ENCODE measurements around the gene FUBP1.
"Not testable (repeated sequence)": the region's sequence is repeated elsewhere in the genome, so short reads cannot be mapped to it uniquely, and the experiment has no call there.

FUBP1 gene

DNA sequence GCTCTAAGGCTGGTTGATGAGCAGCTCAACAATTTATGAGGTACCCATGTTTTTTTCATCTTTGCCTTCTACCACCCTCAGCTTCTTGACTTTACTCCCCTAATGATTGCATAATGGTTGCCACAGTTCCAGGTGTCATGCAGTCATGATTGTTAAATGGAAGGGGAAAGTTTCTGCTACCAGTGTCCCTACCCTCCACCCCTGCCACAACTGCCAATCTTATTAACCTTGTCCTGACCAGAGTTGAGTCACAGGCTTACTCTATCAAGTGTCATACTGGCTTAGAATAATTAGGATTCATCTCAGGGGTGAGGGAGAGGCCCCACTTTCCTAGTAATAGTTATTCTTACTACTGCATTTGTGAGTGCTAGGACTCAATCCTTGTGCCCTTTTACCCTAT is 7.9 kb upstream of the FUBP1 start:
- FAIRE-seq, result no peak

DNA sequence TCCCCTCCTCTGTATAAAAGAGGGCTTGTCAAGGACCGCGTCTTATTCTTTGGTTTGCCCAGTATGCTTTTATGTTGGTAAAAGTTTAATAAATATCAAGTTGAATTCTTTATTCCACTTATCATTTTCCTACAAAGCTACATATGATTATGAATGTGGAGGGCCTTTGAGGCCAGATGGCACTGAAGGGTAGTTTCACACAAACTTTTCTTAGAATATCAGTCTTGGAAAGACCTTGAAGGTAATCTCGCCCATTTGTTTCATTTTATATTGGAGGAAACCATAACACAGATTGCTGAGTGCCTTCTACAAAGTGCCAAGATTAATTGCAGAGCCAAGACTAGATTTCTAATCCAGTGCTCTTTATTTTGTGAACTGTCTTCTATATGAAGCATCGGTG is 5.8 kb upstream of the FUBP1 start:
- FAIRE-seq, result no peak

DNA sequence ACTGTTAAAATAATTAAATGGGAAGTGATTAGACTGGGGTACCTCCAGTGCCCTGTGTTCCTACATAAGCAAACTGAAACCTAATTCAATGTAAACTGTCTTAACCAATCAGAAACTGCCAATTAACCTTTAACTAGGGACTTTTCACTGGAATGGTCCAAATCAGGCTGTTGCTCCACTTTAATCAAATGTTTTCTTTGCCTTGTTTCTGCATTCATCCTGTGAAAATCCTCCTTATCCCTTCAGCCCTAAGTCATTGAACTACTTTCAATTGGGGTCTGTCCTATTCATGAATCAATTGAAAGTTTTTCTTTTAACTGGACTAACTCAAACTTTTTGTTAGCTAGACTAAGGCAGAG is 5.1 kb upstream of the FUBP1 start:
- no peak for FAIRE-seq

DNA sequence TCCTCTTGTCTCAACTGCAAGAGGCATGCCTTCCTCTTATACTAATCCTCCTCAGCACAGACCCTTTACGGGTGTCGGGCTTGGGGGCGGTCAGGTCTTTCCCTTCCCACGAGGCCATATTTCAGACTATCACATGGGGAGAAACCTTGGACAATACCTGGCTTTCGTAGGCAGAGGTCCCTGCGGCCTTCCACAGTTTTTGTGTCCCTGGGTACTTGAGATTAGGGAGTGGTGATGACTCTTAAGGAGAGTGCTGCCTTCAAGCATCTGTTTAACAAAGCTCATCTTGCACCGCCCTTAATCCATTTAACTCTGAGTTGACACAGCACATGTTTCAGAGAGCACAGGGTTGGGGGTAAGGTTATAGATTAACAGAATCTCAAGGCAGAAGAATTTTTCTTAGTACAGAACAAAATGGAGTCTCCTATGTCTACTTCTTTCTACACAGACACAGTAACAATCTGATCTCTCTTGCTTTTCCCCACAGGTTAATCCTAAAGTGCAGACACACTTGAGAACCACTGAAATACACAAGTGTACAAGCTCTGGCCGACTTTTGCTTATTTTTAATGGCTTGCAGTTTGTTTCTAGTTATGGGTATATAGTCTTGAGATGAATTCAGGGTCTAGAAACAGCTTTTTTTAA is 4.6 kb upstream of the FUBP1 start:
- FAIRE-seq, result not testable (repeated sequence)

DNA sequence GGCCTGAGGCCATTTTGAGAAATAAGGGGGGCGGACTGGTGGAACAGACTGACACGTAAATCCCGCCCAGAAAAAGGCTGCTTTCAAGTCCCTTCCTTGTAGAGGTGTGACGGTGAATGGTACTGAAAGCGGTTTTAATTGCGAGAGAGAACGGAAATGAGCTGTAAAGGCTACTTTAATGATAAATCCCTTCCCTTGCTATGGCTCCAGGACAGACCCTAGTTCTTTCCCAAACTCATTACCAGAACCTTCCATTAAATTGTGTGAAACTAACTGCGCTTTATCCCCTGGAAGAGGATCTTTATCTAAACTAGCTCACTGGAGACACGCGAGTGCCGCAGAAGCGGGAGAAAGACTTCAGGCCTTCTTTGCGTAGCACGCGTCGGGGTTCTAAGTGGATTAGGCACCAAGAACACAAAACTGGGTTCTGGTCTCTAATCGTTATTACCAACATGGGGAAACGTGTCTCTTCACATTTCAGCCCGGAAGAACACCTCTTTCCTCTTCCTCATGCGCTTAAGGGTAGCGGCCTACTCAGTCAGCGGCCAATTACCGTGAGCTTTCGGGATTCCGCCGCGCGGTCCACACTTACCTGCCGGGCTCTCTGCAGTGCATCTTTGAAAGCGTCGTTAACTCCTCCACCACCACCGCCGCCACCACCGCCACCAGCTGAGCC is 441 bp downstream of the FUBP1 start:
- FAIRE-seq, result no peak

DNA sequence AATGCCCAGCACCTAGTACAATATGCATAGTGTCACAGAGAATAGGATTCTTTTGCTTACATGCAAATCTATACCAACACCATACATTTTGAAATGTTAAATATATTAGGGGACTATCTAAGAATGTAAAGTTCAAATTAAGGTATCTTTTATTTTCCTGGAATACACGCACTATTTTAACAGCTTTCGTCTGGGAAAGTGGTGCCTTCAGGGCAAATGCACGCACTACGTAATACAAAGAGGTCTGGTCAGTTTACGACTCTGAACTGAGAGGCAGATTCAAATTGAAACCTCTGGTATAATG is 931 bp downstream of the FUBP1 start:
- no peak for FAIRE-seq

DNA sequence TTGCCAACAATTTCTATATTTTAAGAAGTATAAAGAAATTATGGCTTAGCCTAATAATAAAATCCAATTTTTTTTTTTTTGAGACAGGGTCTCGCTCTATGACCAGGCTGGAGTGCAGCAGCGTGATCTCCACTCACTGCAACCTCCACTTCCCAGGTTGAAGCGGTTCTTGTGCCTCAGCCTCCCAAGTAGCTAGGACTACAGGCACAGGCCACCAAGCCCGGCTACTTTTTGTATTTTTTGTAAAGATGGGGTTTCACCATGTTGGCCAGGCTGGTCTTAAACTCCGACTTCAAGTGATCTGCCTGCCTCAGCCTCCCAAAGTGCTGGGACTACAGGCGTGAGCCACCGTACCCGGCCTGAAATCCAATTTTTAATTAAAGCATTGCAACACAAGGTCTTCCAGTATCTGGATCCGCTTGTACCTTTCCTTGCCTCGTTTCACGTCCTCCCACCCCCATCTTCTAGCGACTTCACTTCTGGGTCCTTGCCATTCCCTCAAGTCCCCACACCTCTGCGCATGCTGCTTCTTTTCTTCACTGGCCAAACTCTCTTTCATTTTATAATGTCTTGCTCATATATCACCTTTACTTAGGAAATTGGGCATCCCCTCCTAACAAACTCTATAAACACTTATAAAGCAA is 2.3 kb downstream of the FUBP1 start:
- FAIRE-seq, result no peak

DNA sequence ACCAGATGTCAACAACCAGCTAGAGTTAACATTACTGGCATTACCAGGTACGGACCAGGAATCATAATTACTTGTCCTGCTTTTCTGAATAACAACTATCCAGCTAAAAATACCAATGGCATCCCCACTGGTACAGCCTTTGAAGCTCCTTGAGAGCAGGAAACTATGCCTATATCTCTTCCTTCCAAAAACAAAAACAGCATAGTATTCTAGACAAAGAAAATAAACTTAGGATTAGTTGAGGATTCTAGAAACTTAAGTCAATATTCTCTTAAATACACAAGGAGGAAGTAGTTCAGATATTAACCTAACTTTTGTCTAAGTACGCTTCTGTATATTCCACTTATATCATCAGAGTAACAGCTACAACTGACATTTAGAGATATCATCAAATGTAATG is 3.0 kb downstream of the FUBP1 start:
- FAIRE-seq, result no peak

DNA sequence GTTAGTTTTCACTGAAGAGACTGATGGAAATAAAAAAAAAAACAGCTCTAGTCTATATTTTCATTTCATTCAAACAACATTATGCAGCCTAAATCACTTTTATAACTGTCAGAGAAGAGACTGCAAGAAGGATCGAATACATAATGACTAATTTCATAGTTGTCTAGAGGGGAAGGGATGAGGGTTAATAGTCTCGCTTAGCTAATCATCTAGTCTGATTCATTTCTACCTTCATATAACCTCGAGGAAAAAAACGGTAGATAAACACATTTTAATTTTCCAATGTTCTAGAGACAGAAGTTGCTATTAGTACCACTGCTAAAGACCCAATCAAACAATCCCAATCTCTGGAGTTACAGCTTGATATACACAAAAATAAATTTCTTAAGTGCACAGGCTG is 3.5 kb downstream of the FUBP1 start:
- FAIRE-seq, result no peak

DNA sequence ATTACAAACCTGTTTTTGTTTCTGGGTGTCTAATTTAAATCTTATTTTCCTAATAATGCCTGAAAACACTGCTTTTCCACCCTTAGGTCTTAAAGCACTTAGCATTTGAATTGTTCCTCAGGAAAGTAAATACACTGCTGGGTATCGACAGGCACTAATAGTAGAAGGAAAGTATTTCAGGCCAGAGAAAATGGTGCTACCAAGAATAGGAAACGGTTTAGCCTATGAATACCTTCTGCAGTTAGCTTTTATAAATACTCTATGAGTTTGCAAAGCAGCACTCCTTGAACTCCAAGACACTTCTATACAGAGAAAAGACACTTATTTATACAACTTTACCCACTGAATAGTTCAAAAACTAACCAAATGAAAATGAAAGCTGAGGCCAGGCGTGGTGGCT is 6.8 kb downstream of the FUBP1 start:
- no peak for FAIRE-seq

DNA sequence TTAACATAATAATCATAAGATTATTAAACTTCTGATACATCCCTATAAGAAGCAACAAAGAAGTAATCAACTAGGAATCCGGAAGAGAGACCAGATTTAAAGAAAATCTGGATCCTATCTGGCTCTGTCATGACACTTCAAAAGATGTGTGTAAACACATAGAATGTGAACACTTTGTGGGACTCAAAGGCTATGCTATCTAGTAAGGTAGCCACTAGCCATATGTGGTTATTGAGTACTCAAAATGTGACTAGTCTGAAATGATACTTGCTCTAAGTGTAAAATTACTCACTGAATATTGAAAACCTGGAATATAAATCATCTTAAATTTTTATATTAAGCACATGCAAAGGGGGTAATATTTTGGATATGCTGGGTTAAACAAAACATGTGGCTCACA is 8.7 kb downstream of the FUBP1 start:
- FAIRE-seq, result no peak

DNA sequence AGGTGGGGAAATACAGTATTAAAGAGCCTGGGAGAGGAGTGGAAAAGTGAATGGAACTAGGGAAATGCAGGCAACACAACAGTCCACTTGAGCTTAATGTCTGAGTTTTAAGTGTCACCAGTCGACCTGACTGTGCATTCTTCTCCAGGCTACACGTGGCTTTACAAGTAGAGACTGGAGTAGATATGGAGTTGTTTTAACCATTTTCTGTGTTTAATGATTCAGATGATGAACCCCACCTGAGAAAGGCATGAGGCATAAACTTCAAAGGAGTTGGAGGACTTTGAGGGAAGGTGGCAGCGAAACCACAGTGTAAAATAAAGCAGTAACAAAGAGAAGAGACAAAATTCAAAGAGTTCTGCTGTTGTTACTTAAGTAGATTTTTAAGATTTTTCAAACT is 12.6 kb downstream of the FUBP1 start:
- no peak for FAIRE-seq

DNA sequence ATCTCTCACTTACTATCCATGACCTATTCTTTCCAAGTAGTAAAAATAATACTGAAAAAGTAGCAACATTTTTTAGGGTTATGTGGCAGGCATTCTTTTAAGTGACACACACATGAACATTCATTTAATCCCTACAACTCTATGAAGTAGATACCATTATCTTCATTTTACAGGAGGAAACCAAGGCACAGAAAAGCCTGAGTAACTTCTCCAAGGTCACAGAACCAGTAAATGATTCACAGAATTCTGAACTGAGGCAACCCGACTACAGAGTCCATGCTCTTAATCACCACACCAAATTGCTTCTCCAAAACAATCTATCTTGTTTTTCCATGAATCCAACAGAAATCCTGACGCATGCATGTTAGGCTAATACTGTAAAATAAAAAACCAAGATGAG is 17.5 kb downstream of the FUBP1 start:
- FAIRE-seq, result no peak

DNA sequence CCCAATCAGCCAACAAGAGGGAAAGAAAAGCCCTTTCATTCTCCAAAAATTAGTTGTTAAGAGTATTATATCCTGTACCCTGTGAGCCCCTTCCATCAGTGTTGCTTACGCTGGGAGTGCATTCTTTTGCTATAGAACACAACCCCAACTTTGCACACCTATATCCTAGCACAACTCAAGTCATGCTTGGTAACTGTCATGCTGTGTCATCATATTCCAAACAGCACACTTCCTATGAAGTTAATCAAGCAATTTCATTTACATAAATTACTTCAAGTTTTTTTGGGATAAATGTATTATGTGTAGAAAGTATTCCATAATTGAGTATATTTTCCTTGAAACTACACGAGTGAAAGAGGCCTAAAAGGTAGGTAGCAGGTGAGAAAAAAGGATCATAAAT is 20.0 kb downstream of the FUBP1 start:
- FAIRE-seq, result no peak

DNA sequence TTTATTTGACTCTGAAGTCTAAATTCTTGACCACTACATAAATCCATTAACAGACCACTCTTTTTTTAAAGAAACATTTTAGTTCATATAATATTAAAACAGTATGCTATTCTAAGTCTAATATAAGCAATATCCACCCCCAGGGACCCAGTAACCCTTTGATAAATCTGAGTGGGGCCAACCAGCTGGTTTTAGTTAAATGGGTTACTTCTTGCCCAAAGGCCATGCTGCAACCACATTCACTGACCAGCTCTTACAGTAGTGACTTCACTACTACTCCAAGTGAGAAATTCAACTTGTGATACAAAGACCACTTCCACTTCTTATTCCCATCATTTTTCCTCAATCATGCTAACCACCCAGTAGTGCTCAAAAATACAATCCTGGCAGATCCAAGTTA is 20.5 kb downstream of the FUBP1 start:
- FAIRE-seq, result no peak

DNA sequence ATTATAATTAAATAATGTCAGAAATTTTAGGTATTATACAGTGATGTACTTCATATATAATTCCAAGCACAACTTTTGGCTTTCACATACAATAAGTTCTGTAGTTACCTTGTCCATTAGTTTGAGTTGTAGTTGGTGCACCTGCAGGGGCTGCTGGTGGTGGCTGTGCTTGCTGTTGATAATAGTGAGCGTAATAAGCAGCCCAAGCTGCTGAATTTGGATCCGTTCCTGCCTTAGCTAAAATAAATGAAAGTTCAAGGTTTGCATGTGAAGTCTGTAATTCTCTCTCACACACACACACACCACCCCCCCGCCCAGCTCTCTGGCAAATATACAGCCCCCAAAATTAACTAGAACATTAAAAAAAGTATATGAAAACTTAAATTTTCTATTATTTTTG is 22.4 kb downstream of the FUBP1 start:
- FAIRE-seq, result no peak

DNA sequence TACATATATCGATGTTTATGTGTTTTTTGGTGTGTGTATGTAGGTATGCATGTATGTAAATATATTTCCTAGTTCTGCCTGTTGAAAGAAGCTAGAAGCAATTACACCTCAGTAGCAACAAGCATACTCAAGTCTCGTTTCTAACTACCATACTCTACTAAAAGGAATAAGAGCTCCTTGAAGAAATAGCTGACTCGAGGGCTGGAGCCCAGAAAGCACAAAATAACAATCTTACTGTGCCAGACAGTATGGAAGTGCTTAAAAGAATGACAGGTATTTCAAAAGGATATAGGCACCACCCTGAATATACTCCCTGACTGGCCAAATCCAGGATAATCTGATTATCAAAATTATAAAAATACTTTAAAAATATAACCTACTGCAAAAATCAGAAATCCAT is 23.2 kb downstream of the FUBP1 start:
- no peak for FAIRE-seq

DNA sequence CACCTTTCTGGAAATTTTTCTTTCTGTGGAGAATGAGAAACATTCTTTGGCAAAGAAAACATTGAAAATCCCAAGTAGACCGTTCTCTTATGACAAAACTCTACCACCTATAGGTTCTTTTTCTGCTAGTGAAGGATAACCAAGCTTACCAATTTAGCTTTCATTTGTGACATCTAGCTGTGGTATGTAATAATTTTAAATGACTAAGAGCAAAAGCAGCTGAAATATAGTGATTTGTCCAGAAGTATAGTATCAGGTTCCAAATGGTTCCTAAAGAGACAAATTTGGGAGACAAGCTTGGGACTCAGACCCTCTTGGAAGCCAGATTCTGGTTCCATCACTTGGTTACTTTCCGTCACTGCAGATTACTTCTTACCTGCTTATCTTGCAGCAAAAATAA is 24.4 kb downstream of the FUBP1 start:
- FAIRE-seq, result no peak

DNA sequence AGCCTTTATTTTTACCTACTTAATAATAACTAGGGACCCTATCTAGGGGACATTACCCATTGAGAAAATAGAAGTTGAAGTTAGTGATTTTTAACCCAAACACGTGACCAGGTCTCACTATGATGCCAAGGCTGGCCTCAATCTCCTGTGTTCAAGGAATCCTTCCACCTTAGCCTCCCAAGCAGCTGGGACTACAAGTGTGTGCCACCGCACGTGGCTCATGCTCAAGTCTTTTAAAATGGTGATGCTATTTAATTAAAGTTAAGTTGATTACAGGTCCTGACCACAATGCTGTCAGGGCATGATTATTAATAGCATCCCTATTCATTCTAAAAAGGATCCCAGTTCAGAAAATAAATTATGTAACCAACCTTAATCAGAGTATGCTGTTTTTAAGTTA is 25.0 kb downstream of the FUBP1 start:
- FAIRE-seq, result no peak

DNA sequence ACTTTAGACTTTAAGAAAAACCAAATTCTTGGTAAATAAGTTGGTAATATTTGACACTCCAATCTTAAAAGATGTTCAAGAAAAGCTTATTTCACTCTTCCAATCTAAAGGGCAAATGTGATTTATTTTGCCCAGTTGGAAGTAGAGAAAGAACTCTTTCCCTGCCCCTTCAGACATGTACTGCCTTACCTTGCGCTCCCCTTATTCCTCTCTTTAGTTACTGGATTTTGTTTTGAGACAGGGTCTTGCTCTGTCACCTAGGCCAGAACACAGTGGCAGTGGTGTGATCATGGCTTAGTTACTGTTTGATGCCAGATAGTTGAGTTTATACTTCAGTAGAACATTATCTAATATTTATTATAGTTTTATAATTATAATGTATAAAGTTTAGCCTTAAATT is 27.5 kb downstream of the FUBP1 start:
- no peak for FAIRE-seq

DNA sequence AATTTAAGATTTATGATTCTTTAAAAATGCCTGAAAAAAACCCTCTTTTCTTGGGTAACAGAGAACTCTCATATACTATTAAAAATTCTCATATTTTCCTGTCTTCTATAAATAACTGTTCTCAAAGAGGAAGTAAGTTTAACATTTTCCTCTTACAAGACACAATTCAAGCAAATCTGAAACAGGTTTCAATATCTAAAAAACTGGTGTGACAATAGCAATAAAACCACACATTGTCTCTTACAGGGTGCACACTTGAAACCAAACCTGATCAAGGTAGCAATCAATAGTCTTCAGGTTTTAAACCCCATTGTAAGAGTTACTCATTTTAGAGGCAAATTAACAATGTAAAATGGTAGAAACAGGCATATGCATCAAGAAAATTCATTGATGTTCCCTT is 28.0 kb downstream of the FUBP1 start:
- no peak for FAIRE-seq

DNA sequence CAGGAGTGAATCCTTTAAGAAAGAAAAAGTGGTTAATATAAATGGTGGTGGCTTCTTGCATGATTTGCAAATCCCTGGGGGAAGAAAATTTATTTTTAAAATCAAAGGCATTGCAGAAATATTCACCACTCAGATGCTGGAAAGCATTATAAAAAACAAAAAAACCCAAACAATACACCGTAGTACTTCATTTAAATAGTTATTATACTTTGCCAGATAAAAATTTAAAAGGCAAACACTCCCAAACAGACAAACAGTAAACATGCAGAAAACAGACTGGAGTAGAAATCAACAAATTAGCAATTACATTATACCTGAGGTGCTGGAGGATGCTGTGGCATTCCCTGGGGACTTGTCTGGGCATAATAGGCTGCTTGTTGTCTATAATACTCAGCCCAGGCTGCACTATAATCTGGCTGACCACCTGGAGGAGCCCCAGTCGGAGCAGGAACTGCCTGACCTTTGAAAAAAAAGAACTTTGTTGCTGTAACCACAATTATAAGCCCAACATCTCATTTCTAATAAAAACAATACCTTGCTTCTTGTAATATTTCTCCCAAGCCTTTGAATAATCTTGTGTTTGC is 29.9 kb downstream of the FUBP1 start:
- FAIRE-seq, result no peak

DNA sequence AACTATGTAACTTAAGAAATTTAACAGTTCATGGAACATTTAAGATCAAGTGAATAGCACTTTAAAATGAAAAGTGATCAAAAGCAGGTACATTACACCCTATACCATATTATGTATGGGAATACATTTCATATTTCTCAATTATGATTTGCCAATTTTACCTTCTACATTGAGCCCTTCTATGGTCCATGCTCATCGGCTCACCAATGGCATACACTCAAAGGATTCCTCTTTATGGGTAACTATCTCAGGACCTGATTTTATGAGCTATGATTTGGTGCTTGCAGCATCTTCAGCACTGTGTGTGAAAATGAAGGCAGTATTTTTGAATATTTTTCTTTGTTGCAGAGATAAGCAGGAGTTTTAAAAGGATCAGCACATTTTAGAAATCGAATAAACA is 33.5 kb downstream of the FUBP1 start:
- FAIRE-seq, result no peak

DNA sequence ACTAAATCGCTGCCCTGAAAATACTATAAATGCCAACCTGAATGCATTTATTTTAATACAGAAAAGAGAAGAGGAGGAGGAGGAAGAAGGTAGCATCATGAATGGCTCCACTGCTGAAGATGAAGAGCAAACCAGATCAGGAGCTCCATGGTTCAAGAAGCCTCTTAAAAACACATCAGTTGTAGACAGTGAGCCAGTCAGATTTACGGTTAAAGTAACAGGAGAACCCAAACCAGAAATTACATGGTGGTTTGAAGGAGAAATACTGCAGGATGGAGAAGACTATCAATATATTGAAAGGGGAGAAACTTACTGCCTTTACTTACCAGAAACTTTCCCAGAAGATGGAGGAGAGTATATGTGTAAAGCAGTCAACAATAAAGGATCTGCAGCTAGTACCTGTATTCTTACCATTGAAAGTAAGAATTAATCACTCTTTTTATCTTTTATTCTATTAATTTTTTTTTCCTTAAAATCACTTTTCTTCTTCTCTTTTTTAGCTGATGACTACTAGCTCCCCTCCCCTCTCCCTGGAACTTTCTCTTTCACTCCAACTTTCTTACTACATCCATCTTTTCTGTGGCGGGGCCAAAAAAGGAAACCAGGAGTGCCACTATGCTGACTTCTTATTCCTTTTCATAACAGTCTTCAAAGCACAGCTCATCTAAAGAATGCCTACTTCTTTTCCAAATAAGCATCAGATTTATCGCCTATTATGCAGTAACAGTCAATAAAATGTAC is 36.3 kb downstream of the FUBP1 start:
- FAIRE-seq, result no peak
